Body of pancreas (tissue), 4 donors: ENCODE results near the gene GSK3B.

Experiments
- CTCF ChIP-seq, 7 experiments: fragments of 450-650 bp in 4 of 7; fragments of 200-600 bp in 3 of 7; sonication (generic) in 3 of 7; IDR thresholded peaks; one replicate each; pipeline ENCODE4 v1.5.1; 2016 to 2019; ENCODE audit warnings: antibody characterized with exemption in 7 of 7
- POLR2A ChIP-seq, 3 donors: fragments of 450-650 bp; IDR thresholded peaks; one replicate each; pipeline ENCODE4 v1.6.1; 2016; ENCODE audit warnings: antibody characterized with exemption in 3 of 3, mild to moderate bottlenecking in 2 of 3

GRCh38 chr3:119872773-119873172, 221.5 kb downstream of the GSK3B start:
- no peak for TF ChIP-seq CTCF (IDR thresholded peaks at IDR 0.05)
- TF ChIP-seq POLR2A (IDR thresholded peaks at IDR 0.05) = no peak
